K562 (cell line): Measurements from ENCODE around the gene WDR70. TPM values are rescaled to one million over a fixed set of nuclear protein-coding genes. Genes with fewer than 3 reads are reported as not detected.
A peak's percentile ranks its signal among the peaks of the same experiment; 100 is the strongest.

Source experiments
- ADNP ChIP-seq: fragments of 200-800 bp; sonication (Bioruptor generic); IDR thresholded peaks from 2 replicates; pipeline ENCODE4 v1.6.1; 2016; ENCODE audit warnings: missing genetic modification characterization, missing compliant biosample characterization
- ATF1 ChIP-seq, 2 experiments: fragments of 450-650 bp in 1 of 2; IDR thresholded peaks; 2 replicates each; pipeline ENCODE4 v1.6.1; 2016; ENCODE audit warnings: missing compliant biosample characterization in 1 of 2, missing genetic modification characterization in 1 of 2
- C11orf30 ChIP-seq: fragments of 450-650 bp; IDR thresholded peaks from 2 replicates; pipeline ENCODE4 v1.6.1; 2016; ENCODE audit warnings: low read depth, mild to moderate bottlenecking
- FOXJ3 ChIP-seq: sonication (generic); formaldehyde crosslinking; IDR thresholded peaks from 2 replicates; pipeline ENCODE4 v1.4.0; 2020; ENCODE audit warnings: mild to moderate bottlenecking, missing genetic modification reagents
- HNRNPL ChIP-seq: fragments of 200-400 bp; formaldehyde crosslinking; IDR thresholded peaks from 2 replicates; pipeline ENCODE4 v1.6.1; 2017; ENCODE audit warnings: low read depth, mild to moderate bottlenecking, low read length
- KLF10 ChIP-seq: fragments of 250-450 bp; sonication (Bioruptor Pico); IDR thresholded peaks from 2 replicates; pipeline ENCODE4 v1.6.1; 2021; ENCODE audit warnings: matching md5 sums
- PHTF2 ChIP-seq: fragments of 250-450 bp; sonication (Bioruptor Pico); IDR thresholded peaks from 2 replicates; pipeline ENCODE4 v1.5.0; 2021; ENCODE audit warnings: mild to moderate bottlenecking
- RBBP5 ChIP-seq: fragments of 200-600 bp; sonication (generic); IDR thresholded peaks from 2 replicates; pipeline ENCODE4 v1.6.1; 2012; ENCODE audit warnings: borderline replicate concordance, mild to moderate bottlenecking, low read length, control low read depth, inconsistent platforms; ENCODE audit not compliant: insufficient read depth, poor library complexity, severe bottlenecking
- RFX1 ChIP-seq: fragments of 450-650 bp; IDR thresholded peaks from 2 replicates; pipeline ENCODE4 v1.6.1; 2016; ENCODE audit warnings: mild to moderate bottlenecking, moderate library complexity
- SMAD2 ChIP-seq: fragments of 150-350 bp; IDR thresholded peaks from 2 replicates; pipeline ENCODE4 v1.6.1; 2014; ENCODE audit warnings: low read depth, mild to moderate bottlenecking, low read length
- SREBF2 ChIP-seq: sonication (generic); formaldehyde crosslinking; IDR thresholded peaks from 2 replicates; pipeline ENCODE4 v1.4.0; 2020; ENCODE audit warnings: mild to moderate bottlenecking, missing genetic modification reagents
- YBX1 ChIP-seq: fragments of 450-650 bp; IDR thresholded peaks from 2 replicates; pipeline ENCODE4 v1.7.1; 2016; ENCODE audit warnings: mild to moderate bottlenecking
- ZFX ChIP-seq: sonication (generic); formaldehyde crosslinking; IDR thresholded peaks from 2 replicates; pipeline ENCODE4 v1.8.0; 2022; ENCODE audit warnings: mild to moderate bottlenecking, missing genetic modification reagents, moderate library complexity
- ZNF134 ChIP-seq: fragments of 250-450 bp; sonication (Bioruptor Pico); conservative IDR thresholded peaks from 2 replicates; pipeline ENCODE4 v1.4.0; 2020
- ZNF175 ChIP-seq: fragments of 200-800 bp; sonication (Bioruptor generic); IDR thresholded peaks from 2 replicates; pipeline ENCODE4 v1.6.1; 2016; ENCODE audit warnings: low read depth, mild to moderate bottlenecking, missing genetic modification characterization, missing compliant biosample characterization
- ZNF324 ChIP-seq: fragments of 250-450 bp; sonication (Bioruptor Pico); IDR thresholded peaks from 2 replicates; pipeline ENCODE4 v1.4.0; 2020; ENCODE audit warnings: mild to moderate bottlenecking
- ZNF384 ChIP-seq: IDR thresholded peaks from 2 replicates; pipeline ENCODE4 v1.6.1; 2012; ENCODE audit warnings: low read depth, low read length, improper control_type of control experiment
- ZNF589 ChIP-seq: fragments of 200-800 bp; sonication (Bioruptor generic); IDR thresholded peaks from 2 replicates; pipeline ENCODE4 v1.6.1; 2016; ENCODE audit warnings: low read depth, missing genetic modification characterization, missing compliant biosample characterization
- polyA plus RNA-seq, 8 experiments: library from polyadenylated mRNA; depleted of rRNA in 4 of 8; stranded (reverse) in 5 of 8; unstranded in 3 of 8; fragments of >200 nt; fragmentation: Nextera tagmentation in 2 of 8; fragmentation: Illumina TruSeq in 1 of 8; extraction: Ambion mirVana in 2 of 8; extraction: Trizol in 1 of 8; gene quantifications; 2 replicates each; pipeline versions ENCODE4 v1.2.1 to v1.2.3, GENCODE V29; 2011 to 2014; ENCODE audit warnings: inconsistent platforms in 1 of 8, missing spikeins in 1 of 8
- total RNA-seq, 7 experiments: library from RNA; depleted of rRNA in 6 of 7; stranded (reverse); fragments of >200 nt in 6 of 7; fragmentation: Illumina TruSeq in 2 of 7; extraction: Trizol in 2 of 7; gene quantifications; 2 replicates each; pipeline versions ENCODE4 v1.2.1 to v1.2.3, GENCODE V29; 2011 to 2021; ENCODE audit warnings: low replicate concordance in 1 of 7
- TF ChIP-seq, protein P1 (sequence below): fragments of 450-650 bp; IDR thresholded peaks from 2 replicates; pipeline ENCODE4 v1.6.1; 2017; ENCODE audit warnings: antibody characterized with exemption, mild to moderate bottlenecking
- TF ChIP-seq, protein P2 (sequence below): sonication (generic); formaldehyde crosslinking; IDR thresholded peaks from 2 replicates; pipeline ENCODE4 v1.8.1; 2023; ENCODE audit warnings: mild to moderate bottlenecking, missing genetic modification reagents
- TF ChIP-seq, protein P3 (sequence below): fragments of 450-650 bp; IDR thresholded peaks from 2 replicates; pipeline ENCODE4 v1.6.1; 2018; ENCODE audit warnings: mild to moderate bottlenecking, low read depth; ENCODE audit not compliant: partially characterized antibody

WDR70 gene
- total and polyA plus RNA-seq, 9 of the 15 experiments (the other 6 are each of a cell fraction or from before 2014, with no cell fraction given) = 16.8 to 46.6 (median 38.8) TPM

DNA sequence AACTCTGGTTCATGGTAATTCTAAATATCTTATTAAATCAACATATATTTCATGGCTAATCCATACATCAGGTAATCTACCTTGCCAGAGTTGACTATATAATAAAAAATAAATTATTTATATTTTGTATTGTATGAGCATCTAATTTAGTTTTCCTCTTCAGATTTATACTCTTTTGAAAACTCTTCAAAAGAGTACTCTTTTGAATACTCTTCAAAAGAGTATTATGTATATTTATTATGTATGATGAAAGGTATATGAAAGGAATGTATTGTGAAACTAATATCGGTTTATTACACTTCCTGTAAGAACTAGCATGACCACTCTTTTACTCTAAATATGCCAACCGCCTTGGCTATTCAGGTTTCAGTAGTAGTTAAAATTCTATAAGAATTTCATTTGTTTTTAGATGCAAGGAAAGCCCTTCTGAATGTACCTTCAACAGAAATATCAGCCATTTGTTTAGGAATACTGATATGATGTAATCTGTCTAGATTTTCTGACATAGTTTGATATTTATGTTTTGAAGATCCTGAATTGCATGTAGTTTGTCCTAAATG, 178.7 kb downstream of the WDR70 start (continued):
- TF ChIP-seq, protein P1, sequence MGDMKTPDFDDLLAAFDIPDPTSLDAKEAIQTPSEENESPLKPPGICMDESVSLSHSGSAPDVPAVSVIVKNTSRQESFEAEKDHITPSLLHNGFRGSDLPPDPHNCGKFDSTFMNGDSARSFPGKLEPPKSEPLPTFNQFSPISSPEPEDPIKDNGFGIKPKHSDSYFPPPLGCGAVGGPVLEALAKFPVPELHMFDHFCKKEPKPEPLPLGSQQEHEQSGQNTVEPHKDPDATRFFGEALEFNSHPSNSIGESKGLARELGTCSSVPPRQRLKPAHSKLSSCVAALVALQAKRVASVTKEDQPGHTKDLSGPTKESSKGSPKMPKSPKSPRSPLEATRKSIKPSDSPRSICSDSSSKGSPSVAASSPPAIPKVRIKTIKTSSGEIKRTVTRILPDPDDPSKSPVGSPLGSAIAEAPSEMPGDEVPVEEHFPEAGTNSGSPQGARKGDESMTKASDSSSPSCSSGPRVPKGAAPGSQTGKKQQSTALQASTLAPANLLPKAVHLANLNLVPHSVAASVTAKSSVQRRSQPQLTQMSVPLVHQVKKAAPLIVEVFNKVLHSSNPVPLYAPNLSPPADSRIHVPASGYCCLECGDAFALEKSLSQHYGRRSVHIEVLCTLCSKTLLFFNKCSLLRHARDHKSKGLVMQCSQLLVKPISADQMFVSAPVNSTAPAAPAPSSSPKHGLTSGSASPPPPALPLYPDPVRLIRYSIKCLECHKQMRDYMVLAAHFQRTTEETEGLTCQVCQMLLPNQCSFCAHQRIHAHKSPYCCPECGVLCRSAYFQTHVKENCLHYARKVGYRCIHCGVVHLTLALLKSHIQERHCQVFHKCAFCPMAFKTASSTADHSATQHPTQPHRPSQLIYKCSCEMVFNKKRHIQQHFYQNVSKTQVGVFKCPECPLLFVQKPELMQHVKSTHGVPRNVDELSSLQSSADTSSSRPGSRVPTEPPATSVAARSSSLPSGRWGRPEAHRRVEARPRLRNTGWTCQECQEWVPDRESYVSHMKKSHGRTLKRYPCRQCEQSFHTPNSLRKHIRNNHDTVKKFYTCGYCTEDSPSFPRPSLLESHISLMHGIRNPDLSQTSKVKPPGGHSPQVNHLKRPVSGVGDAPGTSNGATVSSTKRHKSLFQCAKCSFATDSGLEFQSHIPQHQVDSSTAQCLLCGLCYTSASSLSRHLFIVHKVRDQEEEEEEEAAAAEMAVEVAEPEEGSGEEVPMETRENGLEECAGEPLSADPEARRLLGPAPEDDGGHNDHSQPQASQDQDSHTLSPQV = no peak
- TF ChIP-seq ADNP (tag) (no peak), C11orf30 (no peak), YBX1 (no peak), KLF10 (CRISPR knock-in tag) (no peak), HNRNPL (no peak), FOXJ3 (CRISPR knock-in tag) (no peak), ZNF134 (CRISPR knock-in tag) (no peak), RFX1 (no peak), RBBP5 (no peak), ATF1 (CRISPR knock-in tag; IDR thresholded peaks at IDR 0.05) (no peak), ATF1 (tag; IDR thresholded peaks at IDR 0.05) (no peak), ZNF324 (CRISPR knock-in tag) (no peak), ZNF175 (CRISPR knock-in tag) (peak; percentile 55; the same call in 1 of the 2 replicates), ZNF384 (no peak), ZNF589 (CRISPR knock-in tag) (peak; percentile 83; the same call in 1 of the 2 replicates), ZFX (CRISPR knock-in tag) (no peak), PHTF2 (CRISPR knock-in tag) (no peak), SMAD2 (no peak), SREBF2 (no peak)
- TF ChIP-seq, protein P2, sequence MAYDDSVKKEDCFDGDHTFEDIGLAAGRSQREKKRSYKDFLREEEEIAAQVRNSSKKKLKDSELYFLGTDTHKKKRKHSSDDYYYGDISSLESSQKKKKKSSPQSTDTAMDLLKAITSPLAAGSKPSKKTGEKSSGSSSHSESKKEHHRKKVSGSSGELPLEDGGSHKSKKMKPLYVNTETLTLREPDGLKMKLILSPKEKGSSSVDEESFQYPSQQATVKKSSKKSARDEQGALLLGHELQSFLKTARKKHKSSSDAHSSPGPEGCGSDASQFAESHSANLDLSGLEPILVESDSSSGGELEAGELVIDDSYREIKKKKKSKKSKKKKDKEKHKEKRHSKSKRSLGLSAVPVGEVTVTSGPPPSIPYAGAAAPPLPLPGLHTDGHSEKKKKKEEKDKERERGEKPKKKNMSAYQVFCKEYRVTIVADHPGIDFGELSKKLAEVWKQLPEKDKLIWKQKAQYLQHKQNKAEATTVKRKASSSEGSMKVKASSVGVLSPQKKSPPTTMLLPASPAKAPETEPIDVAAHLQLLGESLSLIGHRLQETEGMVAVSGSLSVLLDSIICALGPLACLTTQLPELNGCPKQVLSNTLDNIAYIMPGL (CRISPR knock-in tag) = no peak
- TF ChIP-seq, protein P3, sequence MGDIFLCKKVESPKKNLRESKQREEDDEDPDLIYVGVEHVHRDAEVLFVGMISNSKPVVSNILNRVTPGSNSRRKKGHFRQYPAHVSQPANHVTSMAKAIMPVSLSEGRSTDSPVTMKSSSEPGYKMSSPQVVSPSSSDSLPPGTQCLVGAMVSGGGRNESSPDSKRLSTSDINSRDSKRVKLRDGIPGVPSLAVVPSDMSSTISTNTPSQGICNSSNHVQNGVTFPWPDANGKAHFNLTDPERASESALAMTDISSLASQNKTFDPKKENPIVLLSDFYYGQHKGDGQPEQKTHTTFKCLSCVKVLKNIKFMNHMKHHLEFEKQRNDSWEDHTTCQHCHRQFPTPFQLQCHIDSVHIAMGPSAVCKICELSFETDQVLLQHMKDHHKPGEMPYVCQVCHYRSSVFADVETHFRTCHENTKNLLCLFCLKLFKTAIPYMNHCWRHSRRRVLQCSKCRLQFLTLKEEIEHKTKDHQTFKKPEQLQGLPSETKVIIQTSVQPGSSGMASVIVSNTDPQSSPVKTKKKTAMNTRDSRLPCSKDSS = no peak
